H1 (cell line): ENCODE data around the gene ARL14EPL. TPM values are rescaled to one million over a fixed set of nuclear protein-coding genes. Genes with fewer than 3 reads are reported as not detected.

Experiments
- NANOG ChIP-seq: IDR thresholded peaks from 2 replicates; pipeline ENCODE4 v1.6.1; 2011; ENCODE audit warnings: low read length, low read depth, mild to moderate bottlenecking, inconsistent platforms; ENCODE audit not compliant: insufficient read depth, poor library complexity, severe bottlenecking
- RAD21 ChIP-seq, 2 experiments: IDR thresholded peaks in 1 of 2; conservative IDR thresholded peaks in 1 of 2; 2 replicates each; pipeline ENCODE4 v1.6.1; 2011; ENCODE audit warnings: low read depth in 2 of 2, low read length in 2 of 2, improper control_type of control experiment in 1 of 2, inconsistent platforms in 1 of 2, mild to moderate bottlenecking in 1 of 2, moderate library complexity in 1 of 2
- SP1 ChIP-seq: IDR thresholded peaks from 2 replicates; pipeline ENCODE4 v1.6.1; 2011; ENCODE audit warnings: low read depth, low read length
- ZNF274 ChIP-seq: IDR thresholded peaks from 2 replicates; pipeline ENCODE4 v1.7.0; 2012; ENCODE audit warnings: low read length, borderline replicate concordance; ENCODE audit errors: extremely low read depth
- polyA plus RNA-seq, 7 experiments: library from polyadenylated mRNA; depleted of rRNA in 3 of 7; stranded (reverse) in 5 of 7; unstranded in 2 of 7; fragments of >200 nt in 5 of 7; fragments of 200-250 nt in 2 of 7; gene quantifications; 1 replicate in 5 of 7; 2 replicates in 1 of 7; 4 replicates in 1 of 7; pipeline versions ENCODE4 v1.2.1 to v1.2.3, GENCODE V29; 2011 to 2013; ENCODE audit warnings: missing spikeins in 2 of 7, mixed read lengths in 2 of 7
- total RNA-seq: library from RNA; stranded (reverse); fragmentation: NEBNext Ultra II Directional; extraction: Animal tissue kit (Norgen Biotek cat#: 25700); gene quantifications from 2 replicates; pipeline ENCODE4 v1.2.1, GENCODE V29; 2021

Gene ARL14EPL
- total and polyA plus RNA-seq, 2 of the 8 experiments (the other 6 are each of a cell fraction or from before 2014, with no cell fraction given) = not detected

DNA sequence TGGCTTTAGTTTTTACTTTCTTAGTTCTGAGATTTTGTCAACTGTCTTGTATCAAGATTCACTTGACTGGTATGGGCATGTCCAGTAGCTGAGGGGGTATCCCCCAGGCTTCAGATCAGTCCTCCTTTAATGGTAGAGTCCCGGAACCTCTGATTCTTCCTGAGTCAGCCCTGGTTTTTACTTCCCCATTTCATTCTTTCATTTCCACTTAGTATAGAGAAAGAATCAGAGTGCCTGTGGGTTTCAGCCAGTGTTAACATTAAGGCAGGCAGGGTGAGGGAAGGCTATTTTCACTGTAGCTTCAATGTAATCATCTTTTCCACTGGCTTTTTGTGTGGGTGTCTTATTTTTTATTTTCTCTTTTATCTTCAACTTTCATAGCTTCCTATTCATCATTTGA is 44.2 kb downstream of the ARL14EPL start (continued):
- no peak for TF ChIP-seq ZNF274
- no peak for TF ChIP-seq RAD21 (IDR thresholded peaks at IDR 0.05 in 1 of 2, conservative IDR thresholded peaks at IDR 0.05 in 1 of 2; ENCODE audit: low read depth in 2 of 2, low read length in 2 of 2)
- no peak for TF ChIP-seq SP1
- no peak for TF ChIP-seq NANOG
